Measurements from ENCODE around the gene LRRC3.
"Not testable (repeated sequence)": the region's sequence is repeated elsewhere in the genome, so short reads cannot be mapped to it uniquely, and the experiment has no call there.

Gene LRRC3

GRCh38 chr21:44498280-44499210 is 43.2 kb downstream of the LRRC3 start:
- DNase-seq, result no peak

- no peak for DNase-seq
Observed at GRCh38 chr21:44499211-44499560, 43.9 kb downstream of the LRRC3 start.

- DNase-seq, result no peak
Observed at GRCh38 chr21:44499631-44500030, 44.3 kb downstream of the LRRC3 start.

- no peak for DNase-seq
Observed at GRCh38 chr21:44500111-44500510, 44.8 kb downstream of the LRRC3 start.

GRCh38 chr21:44502171-44502958 is 47.1 kb downstream of the LRRC3 start:
- no peak for DNase-seq

GRCh38 chr21:44503006-44503889 is 47.9 kb downstream of the LRRC3 start:
- not testable (repeated sequence) for DNase-seq

GRCh38 chr21:44503901-44504399 is 48.6 kb downstream of the LRRC3 start:
- no peak for DNase-seq

GRCh38 chr21:44505673-44506278 is 50.5 kb downstream of the LRRC3 start:
- DNase-seq, result no peak

- DNase-seq, result no peak
Observed at GRCh38 chr21:44506279-44507255, 51.3 kb downstream of the LRRC3 start.

GRCh38 chr21:44507673-44508425 is 52.5 kb downstream of the LRRC3 start:
- DNase-seq, result no peak

GRCh38 chr21:44508426-44508710 is 53.1 kb downstream of the LRRC3 start:
- DNase-seq, result no peak

GRCh38 chr21:44508711-44509445 is 53.6 kb downstream of the LRRC3 start:
- no peak for DNase-seq

GRCh38 chr21:44509539-44509938 is 54.2 kb downstream of the LRRC3 start:
- peak; percentile 95 for DNase-seq

- no peak for DNase-seq
Observed at GRCh38 chr21:44510109-44510507, 54.8 kb downstream of the LRRC3 start.

GRCh38 chr21:44510508-44511218 is 55.4 kb downstream of the LRRC3 start:
- peak; percentile 67 for DNase-seq

- DNase-seq, result no peak
Observed at GRCh38 chr21:44511219-44511937, 56.1 kb downstream of the LRRC3 start.

Measured in NCI-H2171 treated with DMSO at 0.1 percent for 48 hours (cell line).